ENCODE data around the gene HSD17B2. TPM values are rescaled to one million over a fixed set of nuclear protein-coding genes. Genes with fewer than 3 reads are reported as not detected.

Gene HSD17B2
- total RNA-seq (not detected in 2 replicates), polyA plus RNA-seq (not detected in 2 replicates)

GRCh38 chr16:82034981-82035612 lies at the start of gene HSD17B2:
HSD17B2 (plus strand) TSS chr16:82035253; CDS start chr16:82035425, 172 bp downstream.
- TF ChIP-seq CTCF (IDR thresholded peaks at IDR 0.05; ENCODE audit: low read depth, low read length): no peak
- no peak within 1 kb of the TSS for H3K27ac ChIP-seq
- no peaks in the 10 kb centered on the region for H3K36me3 ChIP-seq
- no peaks in the 10 kb centered on the region for H3K4me1 ChIP-seq (ENCODE audit: low read depth)
- peaks cover 26% of the 10 kb centered on the region for H3K27me3 ChIP-seq
- H3K9me3 ChIP-seq (ENCODE audit: low read depth): no peaks in the 10 kb centered on the region
- no peak within 1 kb of the TSS for H3K4me3 ChIP-seq
- no peak for DNase-seq (ENCODE audit: low read depth in 1 of 2, low spot score in 1 of 2)

- Histone ChIP-seq H3K36me3 (no peaks in the 10 kb centered on the region), H3K4me3 (no peak overlapping the region), H3K27me3 (no peaks in the 10 kb centered on the region), H3K27ac (no peak overlapping the region), H3K4me1 (ENCODE audit: low read depth) (no peaks in the 10 kb centered on the region), H3K9me3 (ENCODE audit: low read depth) (no peaks in the 10 kb centered on the region)
- no peak for TF ChIP-seq CTCF (IDR thresholded peaks at IDR 0.05; ENCODE audit: low read depth, low read length)
- DNase-seq (ENCODE audit: low read depth in 1 of 2, low spot score in 1 of 2): no peak
Measured at GRCh38 chr16:81987121-81987520, 47.9 kb upstream of the HSD17B2 start.

GRCh38 chr16:81987706-81988105 lies 47.3 kb upstream of the HSD17B2 start:
- no peak for TF ChIP-seq CTCF (IDR thresholded peaks at IDR 0.05; ENCODE audit: low read depth, low read length)
- H3K27ac ChIP-seq: no peak overlapping the region
- no peaks in the 10 kb centered on the region for H3K4me1 ChIP-seq (ENCODE audit: low read depth)
- no peak for DNase-seq (ENCODE audit: low read depth in 1 of 2, low spot score in 1 of 2)
- H3K9me3 ChIP-seq (ENCODE audit: low read depth): no peaks in the 10 kb centered on the region
- no peaks in the 10 kb centered on the region for H3K27me3 ChIP-seq
- H3K4me3 ChIP-seq: no peak overlapping the region
- H3K36me3 ChIP-seq: no peaks in the 10 kb centered on the region

- Histone ChIP-seq H3K9me3 (ENCODE audit: low read depth) (no peaks in the 10 kb centered on the region), H3K4me3 (no peak overlapping the region), H3K27me3 (no peaks in the 10 kb centered on the region), H3K36me3 (no peaks in the 10 kb centered on the region), H3K27ac (no peak overlapping the region), H3K4me1 (ENCODE audit: low read depth) (no peaks in the 10 kb centered on the region)
- DNase-seq (ENCODE audit: low read depth in 1 of 2, low spot score in 1 of 2): no peak
- no peak for TF ChIP-seq CTCF (IDR thresholded peaks at IDR 0.05; ENCODE audit: low read depth, low read length)
Measured at GRCh38 chr16:81992859-81993258, 42.2 kb upstream of the HSD17B2 start.

- H3K9me3 ChIP-seq (ENCODE audit: low read depth): no peaks in the 10 kb centered on the region
- no peaks in the 10 kb centered on the region for H3K4me1 ChIP-seq (ENCODE audit: low read depth)
- H3K36me3 ChIP-seq: no peaks in the 10 kb centered on the region
- no peak overlapping the region for H3K4me3 ChIP-seq
- no peak overlapping the region for H3K27ac ChIP-seq
- no peaks in the 10 kb centered on the region for H3K27me3 ChIP-seq
- TF ChIP-seq CTCF (IDR thresholded peaks at IDR 0.05; ENCODE audit: low read depth, low read length): no peak
- DNase-seq (ENCODE audit: low read depth in 1 of 2, low spot score in 1 of 2): no peak
Measured at GRCh38 chr16:81994485-81994884, 40.6 kb upstream of the HSD17B2 start.

All from cardiac muscle cell (in vitro differentiated cells and primary cell).